GM12874 (cell line): ENCODE results near the gene LMBR1L.

Source experiments
- CTCF ChIP-seq: IDR thresholded peaks from 2 replicates; pipeline ENCODE4 v1.5.1; 2011; ENCODE audit warnings: low read depth, mild to moderate bottlenecking, control low read depth, low read length, moderate library complexity; ENCODE audit not compliant: insufficient read depth

LMBR1L gene

DNA sequence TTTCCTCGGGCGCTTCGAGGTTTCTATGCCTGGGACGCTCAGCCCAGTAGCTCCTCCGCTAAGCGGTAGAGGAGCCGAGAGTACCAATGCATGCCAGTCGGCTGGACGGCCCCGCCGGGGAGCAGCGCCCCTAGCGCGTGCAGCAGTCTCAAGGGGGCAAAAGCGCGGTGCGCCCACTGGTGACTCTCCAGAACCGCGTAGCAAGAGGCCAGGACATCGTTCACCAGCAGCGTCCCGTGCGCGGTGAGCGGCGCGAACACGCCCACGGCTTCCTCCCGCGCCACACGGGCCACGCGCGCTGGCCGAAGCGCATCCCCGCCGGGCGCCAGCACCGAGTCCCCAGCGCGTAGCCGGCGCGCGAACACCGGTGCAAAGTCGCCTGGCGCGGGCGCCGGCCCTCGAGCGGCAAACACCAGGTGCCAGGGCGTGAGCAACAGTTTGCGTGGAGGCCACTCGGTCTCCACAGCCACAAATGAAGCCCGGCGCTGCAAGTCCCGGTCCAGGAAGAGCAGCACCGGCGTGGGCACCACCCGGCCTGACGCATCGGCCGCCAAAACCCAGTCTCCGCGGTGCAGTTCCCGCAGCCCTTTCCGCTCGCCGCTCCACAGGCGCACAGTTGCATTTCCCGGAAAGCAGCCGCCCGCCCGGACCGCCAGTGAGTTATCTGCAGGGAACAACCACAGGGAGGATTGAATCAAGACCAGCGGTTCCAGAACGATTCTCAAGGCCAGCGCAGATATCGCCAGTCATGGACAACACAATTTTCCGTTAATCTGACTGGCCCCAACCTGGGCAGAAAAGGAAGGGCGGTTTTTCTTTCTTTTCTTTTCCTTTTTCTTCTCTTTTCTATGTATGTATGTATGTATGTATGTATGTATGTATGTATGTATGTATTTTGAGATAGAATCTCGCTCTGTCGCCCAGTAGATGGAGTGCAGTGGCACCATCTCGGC is 20.6 kb downstream of the LMBR1L start:
- TF ChIP-seq CTCF = peak; percentile 57

GRCh38 chr12:49088932-49089330 is 21.7 kb downstream of the LMBR1L start:
- TF ChIP-seq CTCF = no peak

DNA sequence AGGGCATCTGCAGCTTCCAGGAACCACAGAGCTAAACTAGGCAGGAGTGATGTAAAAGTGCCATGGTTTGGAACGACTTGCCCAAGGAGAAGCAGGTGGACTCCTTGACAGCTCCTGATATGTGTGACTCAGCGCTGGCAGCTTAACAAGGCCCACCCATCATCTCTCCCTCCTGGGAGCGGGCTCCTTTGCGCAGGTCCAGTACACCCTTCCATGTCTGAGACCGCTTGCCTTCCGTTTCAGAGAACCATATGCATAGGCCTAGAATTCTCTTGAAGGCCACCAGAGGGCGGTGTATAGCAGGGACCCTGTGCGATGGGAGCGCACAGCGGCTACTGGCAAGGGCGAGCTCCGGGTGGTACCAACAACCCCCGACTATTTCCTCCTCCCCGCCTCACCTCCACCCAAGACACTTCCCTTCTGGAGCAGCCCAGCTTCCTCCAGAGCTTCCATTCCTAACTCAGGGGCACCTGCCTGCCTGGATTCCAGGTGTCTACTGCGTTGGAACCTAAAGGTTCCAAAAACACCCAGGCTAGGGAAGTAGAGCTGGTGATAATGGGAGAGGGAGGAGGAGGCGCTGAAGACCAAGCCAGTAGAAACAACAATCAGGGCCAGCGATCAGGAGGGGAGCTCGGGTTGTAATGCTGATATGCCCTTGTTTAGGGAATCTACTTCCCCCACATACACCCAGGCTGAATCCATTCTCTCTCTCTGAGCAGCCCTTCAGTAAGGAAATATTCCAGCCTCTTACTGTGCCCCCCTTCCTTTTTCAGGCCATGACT is 22.3 kb downstream of the LMBR1L start:
- peak; percentile 93 for TF ChIP-seq CTCF

GRCh38 chr12:49086116-49086515 is 24.5 kb downstream of the LMBR1L start:
- TF ChIP-seq CTCF = no peak

DNA sequence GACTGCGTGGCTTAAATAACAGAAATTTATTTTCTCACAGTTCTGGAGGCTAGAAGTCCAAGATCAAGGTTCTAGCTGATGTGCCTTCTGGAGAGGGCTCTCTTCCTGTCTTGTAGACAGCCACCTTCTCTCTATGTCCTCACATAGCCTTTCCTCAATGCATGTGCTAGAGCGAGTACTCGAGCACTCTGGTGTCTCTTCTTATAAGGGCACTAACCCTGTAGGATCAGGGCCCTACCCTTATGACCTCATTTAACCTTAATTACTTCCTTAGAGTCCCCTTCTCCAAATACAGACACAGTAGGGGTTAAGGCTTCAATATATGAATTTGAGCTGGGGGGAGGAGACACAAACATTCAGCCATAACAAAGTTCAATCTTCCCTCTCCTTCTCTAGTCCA is 26.2 kb downstream of the LMBR1L start:
- TF ChIP-seq CTCF = no peak

- no peak for TF ChIP-seq CTCF
Measured at GRCh38 chr12:49079793-49080192, 30.9 kb downstream of the LMBR1L start.

- no peak for TF ChIP-seq CTCF
Measured at GRCh38 chr12:49070971-49071370, 39.7 kb downstream of the LMBR1L start.
